GM19035 (cell line): ENCODE results near the gene BRAT1.
"Not testable (repeated sequence)": the region's sequence is repeated elsewhere in the genome, so short reads cannot be mapped to it uniquely, and the experiment has no call there.

ENCODE experiments used
- ATAC-seq: cut with Tn5 transposase; IDR thresholded peaks from one replicate; pipeline ENCODE4 v1.9.1; 2021; ENCODE audit not compliant: unreplicated experiment

BRAT1 gene

GRCh38 chr7:2555121-2556052 is at the start of gene BRAT1:
Gene BRAT1, minus strand, starts transcription at chr7:2555524. Its CDS starts 1,093 bp downstream, at chr7:2554431.
- peak; percentile 73 for ATAC-seq

GRCh38 chr7:2604608-2605174 is 49.4 kb upstream of the BRAT1 start:
- no peak for ATAC-seq

GRCh38 chr7:2603044-2603965 is 48.0 kb upstream of the BRAT1 start:
- ATAC-seq, result no peak

- ATAC-seq, result no peak
Observed at GRCh38 chr7:2602406-2603043, 47.2 kb upstream of the BRAT1 start.

- ATAC-seq, result no peak
Observed at GRCh38 chr7:2601907-2602306, 46.6 kb upstream of the BRAT1 start.

GRCh38 chr7:2601065-2601464 is 45.7 kb upstream of the BRAT1 start:
- no peak for ATAC-seq

- ATAC-seq, result no peak
Observed at GRCh38 chr7:2598154-2598823, 43.0 kb upstream of the BRAT1 start.

- no peak for ATAC-seq
Observed at GRCh38 chr7:2597273-2597640, 41.9 kb upstream of the BRAT1 start.

GRCh38 chr7:2596464-2597272 is 41.3 kb upstream of the BRAT1 start:
- no peak for ATAC-seq

- no peak for ATAC-seq
Observed at GRCh38 chr7:2595258-2595860, 40.0 kb upstream of the BRAT1 start.

GRCh38 chr7:2594599-2594998 is 39.3 kb upstream of the BRAT1 start:
- no peak for ATAC-seq

- no peak for ATAC-seq
Observed at GRCh38 chr7:2593036-2593727, 37.9 kb upstream of the BRAT1 start.

- no peak for ATAC-seq
Observed at GRCh38 chr7:2592375-2592865, 37.1 kb upstream of the BRAT1 start.

- not testable (repeated sequence) for ATAC-seq
Observed at GRCh38 chr7:2589941-2590340, 34.6 kb upstream of the BRAT1 start.

- no peak for ATAC-seq
Observed at GRCh38 chr7:2589341-2589740, 34.0 kb upstream of the BRAT1 start.

GRCh38 chr7:2587778-2588177 is 32.5 kb upstream of the BRAT1 start:
- no peak for ATAC-seq

- ATAC-seq, result no peak
Observed at GRCh38 chr7:2587134-2587533, 31.8 kb upstream of the BRAT1 start.

GRCh38 chr7:2586326-2587020 is 31.1 kb upstream of the BRAT1 start:
- no peak for ATAC-seq
